ENCODE results near the gene PRIMPOL.

GRCh38 chr4:184641451-184641850 is 8.1 kb upstream of the PRIMPOL start:
- no peak for TF ChIP-seq CTCF (IDR thresholded peaks at IDR 0.05)
- no peak for TF ChIP-seq POLR2A (IDR thresholded peaks at IDR 0.05)
